Brain microvascular endothelial cell (primary cell): Measurements from ENCODE around the gene JARID2.

ENCODE experiments used
- DNase-seq: peaks from one replicate; pipeline ENCODE4 v3.0.0-alpha.2; 2020
- H3K27ac ChIP-seq: fragments of 250-450 bp; sonication (Bioruptor Pico); 2 replicates; pipeline ENCODE4 v1.5.1; 2020; ENCODE audit warnings: mild to moderate bottlenecking, moderate library complexity
- H3K27me3 ChIP-seq: fragments of 250-450 bp; sonication (Bioruptor Pico); replicated peaks from 2 replicates; pipeline ENCODE4 v1.5.1; 2020; ENCODE audit warnings: mild to moderate bottlenecking
- H3K36me3 ChIP-seq: fragments of 250-450 bp; sonication (Bioruptor Pico); replicated peaks from 2 replicates; pipeline ENCODE4 v1.5.1; 2020; ENCODE audit warnings: mild to moderate bottlenecking
- H3K4me3 ChIP-seq: 2 replicates; pipeline ENCODE4 v1.5.1; 2011; ENCODE audit warnings: low read depth, mild to moderate bottlenecking, control low read depth, low read length, moderate library complexity
- CTCF ChIP-seq: IDR thresholded peaks from 2 replicates; pipeline ENCODE4 v1.5.1; 2011; ENCODE audit warnings: low read depth, mild to moderate bottlenecking, moderate library complexity, low read length, control low read depth, inconsistent platforms; ENCODE audit errors: missing control alignments
- in situ Hi-C: cut with HindIII; loops from 2 replicates; pipeline ENCODE4 v1.10.0; 2017; ENCODE audit warnings: low sequenced_read_pairs, low pct_ligation_motif_present

JARID2 gene

DNA sequence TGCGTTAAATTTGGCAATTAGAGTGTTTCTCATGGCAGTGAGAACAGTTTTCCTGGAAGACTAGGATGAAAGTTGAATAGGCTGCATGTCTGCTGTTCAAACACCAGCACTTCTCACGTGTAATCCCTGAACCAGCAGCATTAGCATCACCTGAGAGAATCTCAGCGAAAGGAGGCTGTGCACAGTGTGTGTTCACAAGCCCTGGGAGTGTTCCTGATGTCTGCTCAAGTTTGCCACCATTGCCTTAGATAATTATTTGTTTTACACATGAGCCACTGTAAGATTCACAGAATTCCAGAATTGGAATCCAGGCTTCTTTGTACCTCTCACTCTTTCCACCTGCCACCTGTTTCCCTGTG lies 117.3 kb downstream of the JARID2 start:
- in situ Hi-C loops: no loop called here
- no peak for DNase-seq
- H3K27me3 ChIP-seq: no peaks in the 10 kb centered on the region
- no peak for TF ChIP-seq CTCF
- H3K4me3 ChIP-seq: no peak overlapping the region
- no peaks in the 10 kb centered on the region for H3K36me3 ChIP-seq
- no peak overlapping the region for H3K27ac ChIP-seq

GRCh38 chr6:15363523-15364400 lies 117.9 kb downstream of the JARID2 start:
- no peaks in the 10 kb centered on the region for H3K36me3 ChIP-seq
- in situ Hi-C loops: no loop called here
- no peak for TF ChIP-seq CTCF
- no peak overlapping the region for H3K4me3 ChIP-seq
- no peak overlapping the region for H3K27ac ChIP-seq
- DNase-seq: no peak
- H3K27me3 ChIP-seq: no peaks in the 10 kb centered on the region

- no peak for DNase-seq
- in situ Hi-C loops: no loop called here
- Histone ChIP-seq H3K27me3 (no peaks in the 10 kb centered on the region), H3K4me3 (no peak overlapping the region), H3K36me3 (no peaks in the 10 kb centered on the region), H3K27ac (no peak overlapping the region)
- TF ChIP-seq CTCF: no peak
Observed at GRCh38 chr6:15364401-15365037, 118.7 kb downstream of the JARID2 start.

DNA sequence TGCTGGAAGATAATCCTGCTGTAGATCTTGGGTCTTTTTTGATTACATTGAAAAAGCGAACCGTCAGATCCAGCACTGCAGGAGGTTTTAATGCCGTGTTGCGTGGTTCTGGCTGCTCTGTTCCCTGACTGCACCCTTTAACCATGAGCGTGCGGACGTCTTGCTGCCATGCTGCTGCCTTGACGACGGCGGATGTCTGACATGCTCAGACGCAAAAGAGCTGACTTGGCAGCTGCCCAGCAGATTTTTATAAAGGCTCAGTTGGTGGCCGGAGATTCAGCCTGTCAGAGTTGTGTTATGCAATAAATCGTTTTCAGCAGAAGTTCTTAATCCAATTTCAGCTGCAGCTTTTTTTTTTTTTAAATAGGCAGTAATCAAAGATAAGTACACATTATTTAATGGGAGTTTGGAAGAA lies 119.4 kb downstream of the JARID2 start:
- peak; percentile 97 for DNase-seq
- in situ Hi-C loops: no loop called here
- Histone ChIP-seq H3K36me3 (no peaks in the 10 kb centered on the region), H3K27me3 (no peaks in the 10 kb centered on the region), H3K4me3 (no peak overlapping the region), H3K27ac (peak overlapping the region; percentile 45)
- TF ChIP-seq CTCF: no peak

- TF ChIP-seq CTCF: no peak
- DNase-seq: no peak
- Histone ChIP-seq H3K27me3 (no peaks in the 10 kb centered on the region), H3K27ac (peak overlapping the region; percentile 34), H3K4me3 (no peak overlapping the region), H3K36me3 (no peaks in the 10 kb centered on the region)
- in situ Hi-C loops: no loop called here
Observed at GRCh38 chr6:15366003-15366535, 120.2 kb downstream of the JARID2 start.
